NCI-H2171 treated with DMSO at 0.1 percent for 48 hours (cell line): ENCODE results near the gene DLK1.

ENCODE experiments used
- DNase-seq: peaks from one replicate; lab custom pipeline; 2025; lab: John Stamatoyannopoulos, UW

The DLK1 gene

DNA sequence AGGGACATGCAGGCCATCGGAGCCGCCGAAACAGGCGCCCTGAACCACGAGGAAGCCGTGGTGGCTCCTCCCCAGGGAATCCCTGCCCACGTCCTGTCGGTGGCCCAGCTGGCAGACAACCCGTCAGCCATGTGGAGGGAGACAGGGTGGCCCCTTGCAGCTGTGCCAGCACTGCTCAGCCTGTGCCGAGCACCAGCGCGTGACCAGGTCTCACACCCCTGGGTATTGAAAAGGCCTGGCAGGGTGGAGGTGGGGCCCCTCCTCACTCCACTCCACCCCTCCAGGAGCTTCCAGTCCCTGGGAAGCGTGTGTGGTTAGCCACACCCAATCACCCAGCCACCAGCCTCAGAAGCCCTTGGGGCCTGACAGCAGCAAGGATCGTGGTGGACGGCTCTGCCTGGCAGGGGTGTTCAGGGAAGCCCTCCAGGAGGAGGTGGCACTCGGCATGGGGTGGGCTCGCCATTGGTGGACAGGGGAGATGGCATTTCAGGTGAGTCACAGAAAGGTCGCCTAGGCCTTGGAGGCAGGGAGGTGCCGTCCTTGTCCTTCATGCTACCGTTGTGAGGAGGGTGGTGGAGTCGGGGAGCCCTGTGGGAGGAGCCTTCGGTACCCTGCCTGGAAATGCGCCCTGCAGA lies 12.3 kb upstream of the DLK1 start:
- DNase-seq: peak; percentile 78

DNA sequence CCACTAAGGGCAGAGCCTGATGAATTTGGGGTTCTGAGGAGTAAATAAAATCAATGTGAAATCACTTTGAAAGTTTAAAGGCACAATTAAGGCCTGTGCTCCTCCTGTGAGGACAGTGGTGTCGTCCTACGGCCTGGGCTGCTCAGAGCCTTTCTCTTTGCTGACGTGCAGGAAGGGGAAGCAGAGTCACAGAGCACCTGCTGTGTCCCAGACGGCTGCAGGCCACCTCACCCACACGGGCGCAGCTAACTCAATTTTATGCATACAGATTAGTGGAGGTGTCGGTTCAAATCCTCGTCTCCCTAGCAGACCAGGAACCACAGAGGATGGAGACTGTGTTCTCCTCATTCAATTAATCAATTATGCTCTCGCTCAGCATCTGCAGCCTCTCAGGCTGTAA lies 11.4 kb upstream of the DLK1 start:
- no peak for DNase-seq

DNA sequence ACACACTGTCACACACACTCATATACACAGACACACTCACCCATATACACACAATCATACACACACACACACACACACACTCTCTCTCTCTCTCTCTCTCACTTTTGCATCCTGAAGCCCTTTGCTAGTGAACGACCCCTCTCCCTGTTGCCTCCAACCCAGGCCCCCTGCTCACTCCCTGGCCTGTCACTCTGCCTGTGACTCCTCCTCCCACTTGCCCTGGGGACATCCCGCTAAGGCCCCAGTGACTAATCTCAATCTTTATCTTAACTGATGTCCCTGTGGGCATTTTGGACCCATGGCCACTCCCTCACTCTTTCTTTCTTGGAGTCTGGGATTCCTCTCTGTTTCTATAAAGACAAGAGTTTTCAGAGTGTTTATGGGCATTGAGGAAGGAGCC lies 10.9 kb upstream of the DLK1 start:
- DNase-seq: no peak

DNA sequence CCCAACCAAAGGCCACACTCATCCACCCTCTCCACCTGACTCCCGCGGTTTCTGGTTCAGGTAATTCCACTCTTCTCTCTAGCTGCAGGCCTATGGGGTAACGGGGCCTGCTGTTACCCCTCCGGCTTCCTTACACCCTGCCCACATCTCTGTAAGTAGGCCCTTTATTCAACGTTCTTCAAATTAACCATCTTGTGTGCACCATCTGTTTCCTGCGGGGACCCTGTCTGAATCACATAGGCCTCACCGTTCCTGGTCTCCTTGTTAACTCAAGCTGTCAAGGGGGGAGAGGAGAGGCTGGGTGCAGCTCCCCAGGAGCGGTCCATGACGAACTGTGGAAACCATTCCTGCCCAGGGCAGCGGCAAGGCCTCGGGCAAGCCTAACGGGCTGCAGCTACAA lies 9.3 kb upstream of the DLK1 start:
- peak; percentile 97 for DNase-seq

DNA sequence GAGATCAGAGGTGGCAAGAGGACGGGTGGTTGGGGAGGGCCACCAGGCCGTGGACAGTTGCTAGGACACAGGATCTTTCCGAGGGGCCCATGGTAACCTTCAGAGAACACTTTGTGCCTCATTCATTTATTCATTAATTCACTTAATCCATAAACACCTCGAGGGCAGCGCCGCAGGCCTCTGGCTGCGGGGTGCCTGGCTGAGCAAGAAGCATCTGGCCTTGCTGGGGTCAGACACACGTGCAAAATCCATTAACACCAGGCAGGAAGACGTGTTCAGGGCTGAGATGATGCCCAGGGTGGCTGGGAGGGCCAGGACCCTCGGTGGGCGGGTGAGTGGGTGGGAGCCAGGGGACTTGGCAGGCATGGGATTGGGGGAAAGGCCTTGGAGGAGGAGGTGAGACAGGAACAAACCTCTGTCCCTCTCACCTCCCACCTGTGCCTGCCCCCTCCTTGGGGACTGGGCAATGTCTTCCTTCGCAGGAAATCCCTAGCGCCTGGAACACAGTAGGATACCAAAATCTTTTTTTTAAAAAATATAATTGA lies 6.6 kb upstream of the DLK1 start:
- no peak for DNase-seq

DNA sequence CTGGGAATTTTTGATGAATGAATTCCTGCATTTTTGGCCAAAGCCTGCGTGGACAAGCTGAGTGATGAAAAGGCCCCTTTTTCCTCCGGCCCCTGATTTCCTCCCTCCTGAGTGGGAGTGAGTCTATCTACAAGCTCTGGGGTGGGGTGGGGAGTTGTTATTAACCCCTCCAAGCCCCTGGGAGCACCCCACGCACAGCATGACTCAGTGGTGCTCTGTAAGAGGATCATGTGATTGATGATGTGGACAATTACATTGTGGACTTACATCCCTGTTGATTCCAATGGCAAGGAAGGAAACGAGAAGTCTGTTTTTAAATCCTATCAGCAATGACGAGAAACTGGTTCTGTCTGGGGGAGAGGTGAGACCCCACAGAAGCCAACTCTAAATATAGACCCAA lies 5.1 kb upstream of the DLK1 start:
- no peak for DNase-seq

DNA sequence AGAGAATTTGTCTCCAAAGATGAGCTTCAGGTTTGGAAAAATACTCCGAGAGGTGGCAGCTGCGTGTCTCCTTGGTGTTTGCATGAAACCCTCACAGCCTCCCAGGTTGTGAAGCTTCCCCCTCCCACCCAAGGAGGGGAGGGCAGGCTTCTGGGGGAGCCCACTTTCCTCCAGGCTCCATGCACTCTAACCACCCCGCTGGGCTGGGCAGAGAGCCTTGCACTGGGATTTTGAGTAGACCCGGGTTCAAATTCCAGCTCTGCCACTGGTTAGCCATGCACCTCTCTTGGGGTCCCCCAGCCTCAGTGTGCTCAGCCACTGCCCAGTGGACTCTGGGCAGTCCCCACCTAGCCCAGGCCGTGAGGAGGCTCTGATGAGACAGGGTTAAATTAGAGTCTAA lies 4.3 kb upstream of the DLK1 start:
- no peak for DNase-seq

DNA sequence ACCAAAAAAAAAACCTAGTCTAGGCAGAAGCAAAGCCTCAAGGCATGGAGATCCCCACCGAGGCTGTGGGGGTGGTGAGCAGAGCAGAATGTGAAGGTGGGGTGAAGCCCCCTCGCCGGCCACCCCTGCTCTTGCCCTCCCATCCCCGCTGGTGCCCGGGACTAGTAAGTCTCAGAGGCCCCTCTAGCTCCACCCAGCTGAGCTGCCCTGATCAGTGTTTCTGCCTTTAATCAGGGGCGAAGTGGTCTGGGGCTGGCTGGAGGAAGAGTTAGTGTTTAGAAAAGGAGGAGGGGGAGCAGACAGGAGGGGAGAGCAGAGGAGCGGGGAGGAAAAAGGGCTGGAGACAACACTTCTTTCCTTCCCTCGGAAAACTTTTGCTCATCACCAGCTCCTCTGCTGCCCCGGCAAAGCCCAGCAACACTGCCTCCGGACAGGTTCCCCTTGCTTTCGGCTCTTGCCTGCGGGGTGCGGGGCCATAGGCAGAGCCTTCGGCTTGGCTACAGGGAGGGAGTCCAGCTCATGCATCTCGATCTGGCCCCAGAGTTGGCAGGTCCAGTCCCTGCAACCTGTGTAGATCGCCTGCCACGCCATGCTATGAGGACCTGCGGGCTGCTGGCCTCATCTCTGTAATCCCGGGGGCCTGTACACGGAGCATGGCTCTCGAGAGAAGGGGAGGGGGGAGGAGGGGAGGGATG lies 3.4 kb upstream of the DLK1 start:
- no peak for DNase-seq

DNA sequence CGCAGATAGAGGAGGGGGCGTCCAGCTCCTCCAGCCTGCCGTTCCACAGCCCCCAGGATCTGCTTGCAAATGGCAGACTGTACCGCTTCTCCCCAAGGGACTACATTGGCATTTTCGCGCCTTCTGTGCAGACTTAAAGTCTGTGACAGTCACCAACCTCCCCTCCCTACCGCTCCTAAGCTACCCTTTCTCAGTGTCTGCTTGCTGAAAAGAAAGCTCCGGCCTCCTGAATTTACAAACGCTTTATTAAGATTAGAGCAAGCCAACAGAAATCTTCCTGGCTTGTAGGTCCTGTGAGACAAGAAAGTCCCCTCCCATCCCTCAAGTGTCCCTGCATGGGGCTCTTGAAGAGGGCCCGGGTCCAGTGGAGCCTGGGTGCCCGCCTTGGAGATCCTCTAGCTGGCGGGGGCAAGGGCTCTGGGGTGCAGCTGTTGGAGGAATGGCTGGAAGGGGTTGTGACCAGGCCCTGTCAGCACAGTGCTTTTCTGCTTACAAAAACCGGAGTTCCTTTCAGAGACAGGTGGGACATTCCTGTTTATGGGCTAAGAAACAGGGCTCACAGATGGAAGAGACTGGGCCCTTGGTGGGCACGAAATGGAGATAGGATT lies 2.8 kb upstream of the DLK1 start:
- DNase-seq: peak; percentile 42

DNA sequence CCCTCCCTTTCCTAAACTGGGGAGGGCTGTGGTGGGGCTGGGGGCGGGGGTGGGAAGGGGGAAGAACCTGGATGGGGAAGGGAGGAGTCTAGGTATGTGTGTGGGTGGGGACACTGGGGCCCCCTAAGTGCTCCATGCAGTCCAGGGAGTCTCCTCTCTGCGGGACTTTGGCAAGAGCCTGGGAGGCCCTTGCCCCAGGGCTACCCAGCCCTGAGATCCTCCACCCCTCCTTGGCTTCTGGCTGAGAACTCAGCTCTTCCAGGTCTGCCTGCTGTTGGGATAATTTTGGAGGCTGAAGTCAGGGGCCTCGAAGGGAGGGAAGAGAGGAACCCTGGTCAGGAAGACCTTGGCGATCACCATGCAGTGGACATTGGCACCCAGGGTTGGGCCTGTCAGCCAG lies 2.2 kb upstream of the DLK1 start:
- DNase-seq: no peak

DNA sequence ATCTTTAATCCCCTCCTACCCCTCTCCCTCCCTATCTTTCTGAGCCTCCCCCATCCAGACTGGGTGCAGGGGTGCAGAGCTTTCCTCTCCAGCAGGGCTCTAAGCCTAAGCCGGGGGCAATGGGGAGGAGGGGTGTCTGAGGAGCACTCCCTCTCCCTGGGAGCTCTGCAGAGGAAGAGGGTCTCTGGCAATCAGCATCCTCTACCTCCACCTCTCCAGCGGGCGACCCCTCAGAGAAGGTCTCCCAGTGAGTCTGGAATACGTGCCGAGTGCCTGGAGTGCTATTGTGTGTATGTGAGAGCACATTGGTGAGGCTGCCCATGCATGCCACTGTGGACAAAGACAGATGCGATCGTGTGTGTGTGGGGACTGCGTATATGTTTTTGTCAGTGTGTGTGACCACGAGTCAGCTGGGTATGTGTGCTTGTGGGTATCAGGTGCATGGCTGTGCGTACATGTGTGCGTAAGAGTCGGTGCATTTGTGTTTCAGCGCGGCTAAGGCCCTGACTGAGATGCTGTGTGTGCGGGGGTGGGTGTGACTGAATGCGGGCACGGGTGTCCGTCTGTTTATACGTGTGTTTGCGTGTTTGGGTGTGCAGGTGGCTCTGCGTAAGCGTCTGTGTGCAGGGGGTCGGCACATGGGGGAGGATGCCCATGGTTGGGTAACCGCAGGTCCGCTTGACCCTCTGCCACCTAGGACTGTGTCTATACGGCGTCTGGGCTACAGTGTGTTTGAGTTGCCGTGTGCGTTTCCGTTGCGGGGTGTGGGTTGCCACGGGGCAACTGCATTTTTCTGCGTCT lies 905 bp upstream of the DLK1 start:
- no peak for DNase-seq

DNA sequence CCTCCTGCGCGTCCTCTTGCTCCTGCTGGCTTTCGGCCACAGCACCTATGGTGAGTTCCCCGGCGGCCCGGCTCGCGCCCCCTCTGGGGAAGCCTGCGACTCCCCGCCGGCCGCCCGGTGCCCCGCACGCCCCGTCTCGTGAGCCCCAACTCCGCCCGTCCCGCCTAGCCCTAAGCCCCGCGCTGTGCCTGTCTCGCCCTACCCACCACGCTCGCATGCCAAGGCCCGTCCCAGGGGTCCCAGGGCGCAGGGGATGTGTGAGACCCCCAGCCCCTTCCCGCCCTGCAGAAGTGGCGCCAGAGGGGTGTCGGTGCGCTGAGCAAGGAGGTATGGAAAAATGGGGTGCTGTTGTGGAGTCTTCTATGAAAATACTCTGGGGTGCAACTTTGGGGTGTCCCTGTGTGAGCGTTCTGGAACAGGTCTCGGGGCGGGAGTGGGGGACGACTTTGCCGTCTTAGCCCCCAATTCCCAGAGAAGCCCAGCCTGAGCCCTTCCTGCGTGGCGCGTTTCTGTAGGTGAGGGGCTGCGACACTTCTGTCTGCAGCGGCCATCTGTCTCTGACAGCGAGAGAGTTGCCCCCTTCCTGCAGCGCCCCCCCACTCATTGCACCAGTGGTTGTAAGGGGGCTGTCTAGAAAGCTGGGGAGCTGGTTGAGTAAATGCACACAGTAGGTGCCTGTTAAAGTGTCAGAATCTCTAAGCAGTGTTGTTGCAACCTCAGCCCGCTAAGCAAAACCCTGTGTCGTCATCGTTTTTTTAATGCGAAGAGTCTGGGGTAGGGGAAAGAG lies 587 bp downstream of the DLK1 start:
- no peak for DNase-seq

DNA sequence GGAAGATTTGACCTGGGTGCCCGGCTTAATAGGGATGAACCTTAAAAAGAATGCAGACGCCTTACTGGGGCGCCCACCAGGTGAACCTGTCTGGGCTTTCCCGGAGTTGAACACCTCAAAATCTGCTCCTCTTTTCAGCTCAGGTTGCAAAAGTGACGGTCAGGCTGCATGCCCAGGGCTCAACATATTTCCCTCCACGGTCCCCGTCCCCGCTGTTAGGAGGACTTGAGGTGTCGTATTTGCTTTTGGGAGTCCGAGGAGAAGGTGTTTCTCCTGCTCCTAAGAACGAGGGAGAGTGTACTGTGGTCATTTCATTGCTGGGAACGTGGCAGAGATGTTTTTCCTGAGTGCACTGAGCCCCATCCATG lies 1.2 kb downstream of the DLK1 start:
- DNase-seq: no peak

DNA sequence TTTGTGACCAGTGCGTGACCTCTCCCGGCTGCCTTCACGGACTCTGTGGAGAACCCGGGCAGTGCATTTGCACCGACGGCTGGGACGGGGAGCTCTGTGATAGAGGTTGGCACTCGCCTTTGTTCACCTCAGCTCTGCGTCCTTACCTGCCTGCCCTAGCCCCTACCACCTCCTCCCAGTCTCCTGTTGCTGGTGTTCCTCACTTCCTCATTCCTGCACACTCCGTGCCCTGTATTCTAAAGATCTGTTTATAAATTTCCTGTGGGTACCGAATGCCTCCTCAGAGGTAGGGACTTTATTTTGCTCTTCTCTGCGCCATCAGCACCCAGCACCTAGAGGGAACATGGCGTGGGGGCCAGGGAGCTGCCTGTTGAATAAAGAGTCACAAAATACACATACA lies 2.3 kb downstream of the DLK1 start:
- DNase-seq: no peak

DNA sequence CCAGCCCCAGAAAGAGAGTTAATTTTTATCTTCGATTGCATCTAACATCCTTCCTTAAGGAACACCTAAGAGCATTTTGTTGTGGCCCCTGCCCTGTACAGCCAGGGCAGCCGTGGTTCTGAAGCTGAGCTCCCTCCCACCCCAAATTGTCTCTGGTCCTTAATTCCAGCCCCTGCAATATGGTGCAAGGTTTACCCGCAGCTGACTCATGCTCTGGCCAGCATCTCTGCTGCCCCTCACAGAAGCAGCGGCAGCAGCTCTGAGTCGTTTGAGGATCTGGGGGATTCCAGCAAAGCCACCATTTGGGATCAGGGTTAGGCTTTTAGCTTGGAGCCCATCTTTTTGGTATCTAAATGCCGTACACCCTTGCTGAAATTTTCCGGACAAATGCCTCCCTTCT lies 3.3 kb downstream of the DLK1 start:
- no peak for DNase-seq

DNA sequence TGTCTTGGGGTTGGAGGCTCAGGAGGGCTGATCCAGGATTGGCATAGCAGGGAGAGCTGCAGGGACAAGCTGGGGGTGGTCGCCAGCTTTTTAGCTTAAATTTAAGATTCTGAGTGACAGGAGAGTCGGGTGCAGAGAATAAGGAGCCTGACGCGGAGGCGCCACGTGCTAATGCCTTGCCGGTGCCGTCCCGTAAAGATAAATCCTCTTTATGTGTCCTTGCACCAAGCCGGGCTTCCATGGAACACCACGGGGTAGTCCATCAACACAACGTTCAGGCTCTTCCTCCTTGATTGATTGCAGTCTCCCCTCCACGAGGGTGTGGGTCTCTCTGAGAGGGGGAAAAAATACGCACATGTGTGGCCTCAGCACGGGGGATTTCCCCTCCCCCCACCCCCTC lies 3.9 kb downstream of the DLK1 start:
- no peak for DNase-seq

DNA sequence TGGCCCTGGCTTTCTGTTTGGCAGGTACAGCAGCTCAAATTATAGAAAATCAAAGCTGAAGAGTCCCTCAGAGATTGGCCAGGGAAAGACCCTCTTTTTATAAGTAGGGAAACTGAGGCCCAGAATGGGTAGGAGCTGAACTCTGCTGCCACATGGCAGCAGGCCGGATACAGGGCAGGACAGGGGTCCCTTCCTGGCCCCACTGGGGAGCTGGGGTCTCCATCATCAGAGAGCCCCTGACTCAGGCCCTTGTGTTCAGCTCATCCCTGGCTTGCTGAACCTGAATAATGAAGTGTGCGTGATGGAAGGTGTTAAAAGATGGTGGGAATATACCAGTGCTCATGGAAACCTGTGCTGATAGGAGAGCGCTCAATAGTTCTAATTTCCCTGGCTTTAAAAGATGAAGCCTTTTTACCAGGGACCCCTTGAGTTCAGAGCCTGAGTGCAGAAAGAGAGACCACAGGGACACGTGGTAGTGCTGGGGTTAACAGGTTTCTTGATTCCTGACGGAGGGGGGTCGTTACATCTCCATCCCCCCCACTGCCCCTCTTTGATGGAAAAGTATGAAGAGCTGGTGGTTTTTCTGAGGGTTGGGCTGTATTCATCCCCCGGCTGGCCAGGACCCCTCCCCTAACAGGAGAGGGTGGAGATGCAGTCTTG lies 4.4 kb downstream of the DLK1 start:
- DNase-seq: no peak

DNA sequence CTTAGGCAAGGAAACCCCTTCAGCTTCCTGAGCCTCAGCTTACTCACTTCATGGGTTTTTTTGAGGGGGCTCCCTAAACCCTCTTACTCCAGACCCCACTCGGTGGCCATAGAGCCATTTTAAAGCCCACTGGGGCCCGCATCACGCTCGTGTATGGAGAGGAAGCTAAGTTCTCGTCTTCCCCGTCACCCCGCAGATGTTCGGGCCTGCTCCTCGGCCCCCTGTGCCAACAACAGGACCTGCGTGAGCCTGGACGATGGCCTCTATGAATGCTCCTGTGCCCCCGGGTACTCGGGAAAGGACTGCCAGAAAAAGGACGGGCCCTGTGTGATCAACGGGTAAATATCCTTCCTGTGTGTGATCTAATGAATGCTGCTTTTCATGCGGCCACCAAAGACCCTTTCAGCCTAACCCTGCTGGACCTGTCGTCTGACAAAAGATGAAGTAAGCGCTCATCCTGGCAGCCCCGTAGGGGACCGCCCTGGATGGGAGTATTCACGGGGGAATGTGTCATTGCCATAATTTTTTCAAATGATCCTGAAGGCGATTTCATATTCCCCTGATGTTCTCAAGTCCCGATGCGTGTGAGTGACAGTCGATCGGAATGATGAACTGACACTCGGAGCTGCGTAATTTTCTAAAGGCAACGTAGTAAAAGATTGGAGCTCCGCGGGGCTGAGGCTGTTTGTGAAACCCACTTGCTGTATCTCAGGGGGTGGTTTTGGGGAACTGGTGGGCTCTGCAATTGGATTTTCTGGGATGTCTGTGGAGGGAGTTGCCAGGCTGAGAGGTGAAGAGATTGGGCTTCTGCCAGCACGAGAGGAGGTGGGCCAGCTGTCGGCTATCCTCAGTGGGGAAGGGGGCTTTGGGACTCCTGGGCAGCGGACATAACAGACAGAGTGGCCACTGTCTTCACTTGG lies 5.4 kb downstream of the DLK1 start:
- DNase-seq: no peak

DNA sequence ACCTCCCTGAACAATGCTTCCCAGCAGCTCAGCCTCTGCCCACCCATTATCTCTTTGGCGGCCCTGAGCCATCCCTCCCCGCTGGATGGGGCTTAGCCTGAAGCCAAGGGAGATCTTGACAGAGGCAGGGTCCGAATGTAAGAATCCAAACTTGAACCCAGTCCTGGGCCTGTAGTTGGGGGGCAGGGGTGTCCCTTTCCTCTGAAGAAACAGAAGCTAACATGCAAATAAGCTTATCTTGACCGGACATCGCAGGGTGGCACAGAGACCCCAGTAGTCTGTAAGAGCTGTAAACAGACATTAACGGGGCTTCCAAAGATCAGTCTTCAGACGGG lies 6.0 kb downstream of the DLK1 start:
- DNase-seq: no peak

DNA sequence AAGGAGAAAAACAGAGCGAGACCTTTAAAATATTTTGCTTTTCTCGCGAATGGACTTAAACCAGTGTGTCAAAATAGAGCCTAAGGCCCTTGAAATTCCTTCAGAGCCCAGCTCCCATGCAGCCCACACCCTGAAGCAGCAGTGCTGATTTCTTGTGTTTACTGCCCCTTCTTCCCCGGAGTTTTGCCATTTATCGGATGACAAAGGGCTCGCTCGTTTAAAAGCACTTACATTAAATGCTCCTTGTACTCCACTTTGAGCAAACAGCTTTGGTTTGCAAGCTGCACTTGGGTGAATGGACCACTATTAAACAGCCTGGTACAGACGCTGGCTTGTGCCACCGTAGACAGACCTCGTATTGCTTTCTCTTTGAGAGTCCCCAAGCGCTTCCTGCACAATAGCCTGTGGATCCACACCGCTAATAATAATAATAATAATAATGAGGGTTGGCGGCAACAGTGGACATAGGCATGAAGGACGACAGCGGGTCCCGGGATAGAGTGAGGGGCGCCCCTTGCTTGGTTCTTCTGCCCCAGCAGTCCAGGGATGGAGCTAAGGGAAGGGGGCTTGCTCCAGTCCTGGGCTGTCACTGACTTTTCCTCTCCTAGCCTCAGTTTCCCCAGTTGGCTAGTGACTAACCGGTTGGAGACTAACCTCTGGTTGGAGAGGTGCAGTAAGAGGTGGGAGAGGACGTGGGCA lies 6.6 kb downstream of the DLK1 start:
- DNase-seq: no peak
